Adrenal gland (tissue), 12 donors: ENCODE results near the gene ARMH1. TPM values are rescaled to one million over a fixed set of nuclear protein-coding genes. Genes with fewer than 3 reads are reported as not detected.

Experiments used
- DNase-seq, 7 donors: peaks; one replicate each; pipeline ENCODE4 v3.0.0-alpha.2; 2019 to 2020
- H3K27ac ChIP-seq, 5 donors: fragments of 200-600 bp; sonication (generic) in 4 of 5; 1 replicate in 3 of 5; 2 replicates in 2 of 5; pipeline versions ENCODE4 v1.5.1 to v1.8.0; 2016 to 2020; ENCODE audit warnings: mild to moderate bottlenecking in 1 of 5
- H3K27me3 ChIP-seq: fragments of 200-600 bp; 2 replicates; pipeline ENCODE4 v1.8.0; 2021
- H3K36me3 ChIP-seq, 2 donors: fragments of 200-600 bp; replicated peaks in 1 of 2; 1 replicate in 1 of 2; 2 replicates in 1 of 2; pipeline versions ENCODE4 v1.5.1 to v1.8.0; 2018 to 2022
- H3K4me1 ChIP-seq, 2 donors: fragments of 200-600 bp; replicated peaks in 1 of 2; 1 replicate in 1 of 2; 2 replicates in 1 of 2; pipeline versions ENCODE4 v1.5.1 to v1.8.0; 2018 to 2021
- H3K4me3 ChIP-seq, 4 donors: fragments of 200-600 bp; sonication (generic) in 3 of 4; one replicate each; pipeline ENCODE4 v1.5.1; 2016 to 2018
- H3K9me3 ChIP-seq, 3 donors: fragments of 200-600 bp; sonication (generic) in 1 of 3; replicated peaks in 1 of 3; 1 replicate in 2 of 3; 2 replicates in 1 of 3; pipeline versions ENCODE4 v1.5.1 to v1.8.0; 2016 to 2021
- POLR2A ChIP-seq, 2 donors: fragments of 450-650 bp; IDR thresholded peaks; one replicate each; pipeline ENCODE4 v1.6.1; 2017; ENCODE audit warnings: antibody characterized with exemption in 2 of 2, mild to moderate bottlenecking in 2 of 2, moderate library complexity in 1 of 2
- WGBS, 4 donors: extraction: QIAGEN DNeasy Blood & Tissue Kit in 2 of 4; methylation state at CpG; one replicate each; pipeline versions ENCODE4 v1.1.5 to v1.1.7; 2013 to 2017; 5-methylcytosine and 5-hydroxymethylcytosine counted together
- intact Hi-C, 2 donors: fragments of 100-400 bp; cut with DNase I; formaldehyde crosslinking; loops; one replicate each; pipeline versions ENCODE4 v1.14.1 to v1.15.0; 2022 to 2023
- polyA plus RNA-seq, 3 donors: library from polyadenylated mRNA; stranded (reverse); fragments of 200-250 nt in 2 of 3; fragments of 350-450 nt in 1 of 3; fragmentation: Illumina TruSeq in 1 of 3; extraction: RNeasy Lipid Tissue Mini Kit (QIAGEN cat#74804) in 1 of 3; gene quantifications; one replicate each; pipeline ENCODE4 v1.2.3, GENCODE V29; 2013 to 2014
- total RNA-seq, 9 donors: library from RNA; depleted of rRNA in 4 of 9; stranded (reverse); fragments of >200 nt in 4 of 9; fragments of 120-200 nt in 1 of 9; fragmentation: NEBNext Ultra II Directional in 1 of 9; extraction: Animal tissue kit (Norgen Biotek cat#: 25700) in 1 of 9; gene quantifications; one replicate each; pipeline versions ENCODE4 v1.1.0 to v1.2.4, GENCODE V29; 2013 to 2023
- TF ChIP-seq, protein P1 (sequence below), 6 experiments: fragments of 450-650 bp in 4 of 6; fragments of 200-600 bp in 2 of 6; sonication (generic) in 1 of 6; IDR thresholded peaks; 1 replicate in 5 of 6; 2 replicates in 1 of 6; pipeline versions ENCODE4 v1.5.1 to v1.8.0; 2016 to 2021; ENCODE audit warnings: antibody characterized with exemption in 6 of 6, mild to moderate bottlenecking in 2 of 6, moderate library complexity in 1 of 6
- donor health status: healthy with polysubstance abuse.
- donor health status: Bipolar disorder and iron deficiency.
- donor health status: DM: yes; HTN: yes; CAD: no.
- donor health status: DM: no; HTN: no; CAD: no.
- donor health status: DM: no; HTN: no; CAD: no.
- donor health status: DM: yes; HTN: yes; CAD: no.

Gene ARMH1
- total and polyA plus RNA-seq, 12 donors = 0.18 to 76.0 (median 4.3) TPM

DNA sequence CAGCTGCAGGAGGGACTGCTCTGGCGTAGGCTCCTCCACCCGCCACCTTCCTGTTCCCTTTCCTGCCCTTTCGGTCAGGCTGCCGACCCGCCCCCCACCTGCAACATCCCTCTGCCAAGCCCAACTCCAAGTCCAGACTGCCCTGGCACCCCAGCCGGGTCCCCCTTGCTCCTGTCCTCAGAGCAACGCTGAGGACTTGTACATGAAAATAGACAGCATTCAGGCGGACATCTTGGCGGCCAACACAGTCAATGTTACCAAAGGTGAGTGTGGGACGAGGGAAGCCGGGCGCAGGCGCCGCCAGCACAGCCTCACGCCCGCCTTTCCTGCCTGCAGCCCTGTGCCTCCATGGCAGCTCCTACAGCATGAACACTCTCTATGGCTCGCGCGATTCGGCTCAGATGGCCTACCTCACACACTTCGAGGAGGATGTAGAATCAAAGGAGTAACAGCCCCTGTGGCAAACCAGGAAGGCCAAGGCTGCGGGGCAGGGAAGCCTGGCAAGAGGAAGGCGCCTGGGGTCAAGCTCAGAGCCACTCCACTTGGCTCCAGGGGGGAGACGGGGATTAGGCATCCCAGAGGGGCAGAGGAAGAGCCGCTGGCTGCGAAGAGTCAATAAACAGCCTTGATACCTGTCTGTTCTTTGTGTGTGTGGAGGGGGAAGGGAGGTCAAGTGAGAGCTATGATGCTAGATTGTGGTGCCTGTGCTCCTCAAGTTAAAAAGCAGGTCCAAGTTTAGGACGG lies 50.6 kb downstream of the ARMH1 start:
- Histone ChIP-seq H3K4me1 (peaks cover 0 to 7% of the 10 kb centered on the region in 2 donors), H3K36me3 (no peaks in the 10 kb centered on the region), H3K27ac (no peak overlapping the region), H3K27me3 (no peaks in the 10 kb centered on the region), H3K4me3 (no peak overlapping the region), H3K9me3 (no peaks in the 10 kb centered on the region)
- no peak for DNase-seq
- 73 to 87% (median 81%) methylated on average over 13 to 27 of the region's 27 CpGs for WGBS, 4 donors
- TF ChIP-seq POLR2A (IDR thresholded peaks at IDR 0.05) = no peak
- TF ChIP-seq, protein P1, sequence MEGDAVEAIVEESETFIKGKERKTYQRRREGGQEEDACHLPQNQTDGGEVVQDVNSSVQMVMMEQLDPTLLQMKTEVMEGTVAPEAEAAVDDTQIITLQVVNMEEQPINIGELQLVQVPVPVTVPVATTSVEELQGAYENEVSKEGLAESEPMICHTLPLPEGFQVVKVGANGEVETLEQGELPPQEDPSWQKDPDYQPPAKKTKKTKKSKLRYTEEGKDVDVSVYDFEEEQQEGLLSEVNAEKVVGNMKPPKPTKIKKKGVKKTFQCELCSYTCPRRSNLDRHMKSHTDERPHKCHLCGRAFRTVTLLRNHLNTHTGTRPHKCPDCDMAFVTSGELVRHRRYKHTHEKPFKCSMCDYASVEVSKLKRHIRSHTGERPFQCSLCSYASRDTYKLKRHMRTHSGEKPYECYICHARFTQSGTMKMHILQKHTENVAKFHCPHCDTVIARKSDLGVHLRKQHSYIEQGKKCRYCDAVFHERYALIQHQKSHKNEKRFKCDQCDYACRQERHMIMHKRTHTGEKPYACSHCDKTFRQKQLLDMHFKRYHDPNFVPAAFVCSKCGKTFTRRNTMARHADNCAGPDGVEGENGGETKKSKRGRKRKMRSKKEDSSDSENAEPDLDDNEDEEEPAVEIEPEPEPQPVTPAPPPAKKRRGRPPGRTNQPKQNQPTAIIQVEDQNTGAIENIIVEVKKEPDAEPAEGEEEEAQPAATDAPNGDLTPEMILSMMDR (IDR thresholded peaks at IDR 0.05) = no peak
- intact Hi-C loops = no loop called here

GRCh38 chr1:44730741-44731512 lies 56.4 kb downstream of the ARMH1 start, which contains the start of gene RNU5D-1:
Gene RNU5D-1, minus strand, starts transcription at chr1:44731170.
- intact Hi-C loops = loop anchor here in 1 of 2 donors (10.0 kb wide), 1 partner anchor 54 kb away; the partner anchor contains the start of gene BEST4
- 1 to 2% (median 1%) methylated on average over 19 of the region's 19 CpGs for WGBS, 4 donors
- TF ChIP-seq, protein P1 (IDR thresholded peaks at IDR 0.05) = peak; percentile 83 to 94 (median 90)
- peak; percentile 86 to 99 for TF ChIP-seq POLR2A (IDR thresholded peaks at IDR 0.05)
- Histone ChIP-seq H3K9me3 (no peaks in the 10 kb centered on the region), H3K4me1 (peaks cover 0 to 14% of the 10 kb centered on the region in 2 donors), H3K4me3 (peak within 1 kb of the TSS in 2 of 4 donors; percentile 6 to 38), H3K27ac (peak within 1 kb of the TSS; percentile 76 to 97 (median 88)), H3K36me3 (no peaks in the 10 kb centered on the region), H3K27me3 (no peaks in the 10 kb centered on the region)
- peak; percentile 93 to 99 (median 98) for DNase-seq

GRCh38 chr1:44733365-44733764 lies 58.9 kb downstream of the ARMH1 start:
- 53 to 80% (median 61%) methylated on average over 1 of the region's 1 CpG for WGBS, 4 donors
- intact Hi-C loops = loop anchor here in 1 of 2 donors (10.0 kb wide), 1 partner anchor 51 kb away; the partner anchor contains the start of gene BEST4
- Histone ChIP-seq H3K9me3 (no peaks in the 10 kb centered on the region), H3K27ac (peak overlapping the region in 1 of 5 donors; percentile 32), H3K4me1 (peaks cover 0 to 14% of the 10 kb centered on the region in 2 donors), H3K36me3 (no peaks in the 10 kb centered on the region), H3K27me3 (no peaks in the 10 kb centered on the region), H3K4me3 (no peak overlapping the region)
- DNase-seq = peak in 2 of 7 donors; percentile 22 to 28
- no peak for TF ChIP-seq POLR2A (IDR thresholded peaks at IDR 0.05)
- TF ChIP-seq, protein P1 (IDR thresholded peaks at IDR 0.05) = no peak

GRCh38 chr1:44733784-44734183 lies 59.3 kb downstream of the ARMH1 start:
- intact Hi-C loops = loop anchor here in 1 of 2 donors (10.0 kb wide), 1 partner anchor 51 kb away; the partner anchor contains the start of gene BEST4
- no peaks in the 10 kb centered on the region for H3K9me3 ChIP-seq
- WGBS, 4 donors = 67 to 90% (median 81%) methylated on average over 1 of the region's 1 CpG
- peaks cover 0 to 14% of the 10 kb centered on the region in 2 donors for H3K4me1 ChIP-seq
- H3K27ac ChIP-seq = no peak overlapping the region
- H3K27me3 ChIP-seq = no peaks in the 10 kb centered on the region
- H3K4me3 ChIP-seq = no peak overlapping the region
- H3K36me3 ChIP-seq = no peaks in the 10 kb centered on the region
- no peak for DNase-seq
- TF ChIP-seq, protein P1 (IDR thresholded peaks at IDR 0.05) = no peak
- no peak for TF ChIP-seq POLR2A (IDR thresholded peaks at IDR 0.05)
